GM23248 (cell line): ENCODE measurements around the gene PCGF2.

Experiments
- EZH2 ChIP-seq: fragments of 200-600 bp; sonication (generic); IDR thresholded peaks from 2 replicates; pipeline ENCODE4 v1.6.1; 2018; ENCODE audit warnings: antibody characterized with exemption, mild to moderate bottlenecking; ENCODE audit not compliant: insufficient read depth, poor library complexity, severe bottlenecking
- EZH2phosphoT487 ChIP-seq: fragments of 200-600 bp; sonication (generic); IDR thresholded peaks from 2 replicates; pipeline ENCODE4 v1.6.1; 2018; ENCODE audit warnings: antibody characterized with exemption, moderate library complexity, mild to moderate bottlenecking, low read depth; ENCODE audit not compliant: insufficient read depth

- no peak for TF ChIP-seq EZH2phosphoT487
- no peak for TF ChIP-seq EZH2
Measured at GRCh38 chr17:38713456-38714075, 34.6 kb downstream of the PCGF2 start.
